Ovary (tissue), 9 donors: ENCODE results near the gene ARFRP1. TPM values are rescaled to one million over a fixed set of nuclear protein-coding genes. Genes with fewer than 3 reads are reported as not detected.
A peak's percentile ranks its signal among the peaks of the same experiment; 100 is the strongest.

Experiments used
- DNase-seq, 5 donors: peaks; one replicate each; pipeline ENCODE4 v3.0.0-alpha.2; 2019 to 2020
- H3K27ac ChIP-seq, 2 donors: fragments of 200-600 bp; one replicate each; pipeline versions ENCODE4 v1.5.1 to v1.8.0; 2019 to 2022
- H3K27me3 ChIP-seq: fragments of 200-600 bp; one replicate; pipeline ENCODE4 v1.8.0; 2022
- H3K36me3 ChIP-seq: fragments of 200-600 bp; sonication (generic); one replicate; pipeline ENCODE4 v1.5.1; 2019
- H3K4me1 ChIP-seq: one replicate; pipeline ENCODE4 v1.8.1; 2013; ENCODE audit warnings: mild to moderate bottlenecking, moderate library complexity; ENCODE audit not compliant: insufficient read depth
- H3K4me3 ChIP-seq: fragments of 200-600 bp; sonication (generic); one replicate; pipeline ENCODE4 v1.5.1; 2017
- H3K9me3 ChIP-seq, 2 donors: fragments of 200-600 bp in 1 of 2; sonication (generic) in 1 of 2; one replicate each; pipeline versions ENCODE4 v1.5.1 to v1.8.1; 2013 to 2019; ENCODE audit warnings: mild to moderate bottlenecking in 1 of 2, moderate library complexity in 1 of 2
- EP300 ChIP-seq: sonication (generic); formaldehyde crosslinking; IDR thresholded peaks from one replicate; pipeline ENCODE4 v1.6.1; 2017; ENCODE audit warnings: antibody characterized with exemption
- POLR2A ChIP-seq: fragments of 450-650 bp; IDR thresholded peaks from one replicate; pipeline ENCODE4 v1.6.1; 2017; ENCODE audit warnings: antibody characterized with exemption, mild to moderate bottlenecking, moderate library complexity
- WGBS, 3 donors: extraction: QIAGEN DNeasy Blood & Tissue Kit in 1 of 3; methylation state at CpG; one replicate each; pipeline versions ENCODE4 v1.1.5 to v1.1.7; 2013 to 2017; 5-methylcytosine and 5-hydroxymethylcytosine counted together
- intact Hi-C, 4 donors: fragments of 100-400 bp; cut with DNase I; formaldehyde crosslinking; loops; one replicate each; pipeline versions ENCODE4 v1.11.0 to v1.15.1; 2022 to 2023
- polyA plus RNA-seq, 2 donors: library from polyadenylated mRNA; stranded (reverse); fragments of 200-250 nt in 1 of 2; fragments of 350-450 nt in 1 of 2; fragmentation: Illumina TruSeq in 1 of 2; extraction: RNeasy Lipid Tissue Mini Kit (QIAGEN cat#74804) in 1 of 2; gene quantifications; one replicate each; pipeline ENCODE4 v1.2.3, GENCODE V29; 2013 to 2014
- total RNA-seq, 7 donors: library from RNA; depleted of rRNA in 2 of 7; stranded (reverse); fragments of >200 nt in 2 of 7; fragmentation: NEBNext Ultra II Directional in 3 of 7; extraction: Animal tissue kit (Norgen Biotek cat#: 25700) in 3 of 7; gene quantifications; one replicate each; pipeline versions ENCODE4 v1.1.0 to v1.2.4, GENCODE V29; 2016 to 2023
- TF ChIP-seq, protein P1 (sequence below), 3 donors: fragments of 450-650 bp in 2 of 3; fragments of 200-600 bp in 1 of 3; IDR thresholded peaks; one replicate each; pipeline versions ENCODE4 v1.5.1 to v1.8.0; 2016 to 2022; ENCODE audit warnings: antibody characterized with exemption in 3 of 3, mild to moderate bottlenecking in 1 of 3
- donor health status: DM: no; HTN: no; CAD: no; lungs with moderate emphysema.
- donor health status: DM: no; HTN: no; CAD: no.
- donor health status: Bipolar disorder and iron deficiency.
- donor health status: DM: yes; HTN: yes; CAD: no.
- donor health status: DM: no; HTN: no; CAD: no.
- donor health status: DM: yes; HTN: yes; CAD: no.

ARFRP1 gene
- total and polyA plus RNA-seq, 9 donors = 15.3 to 59.5 (median 47.2) TPM

DNA sequence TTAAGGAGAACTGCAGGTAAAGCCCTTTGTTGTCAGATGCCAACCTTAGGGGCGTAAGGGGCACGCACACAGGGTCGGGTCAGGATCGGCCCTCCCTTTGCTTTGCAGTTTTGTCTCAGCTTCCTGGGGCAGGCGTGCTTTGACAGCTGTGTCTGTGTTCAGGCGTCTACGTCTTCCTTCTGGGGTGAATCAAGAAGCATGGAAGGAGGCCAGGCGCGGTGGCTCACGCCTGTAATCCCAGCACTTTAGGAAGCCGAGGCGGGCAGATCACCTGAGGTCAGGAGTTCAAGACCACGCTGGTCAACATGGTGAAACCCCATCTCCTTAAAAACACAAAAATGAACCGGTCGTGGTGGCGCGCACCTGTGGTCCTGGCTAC is 1.4 kb upstream of the ARFRP1 start:
- TF ChIP-seq POLR2A = no peak
- Histone ChIP-seq H3K27me3 (no peaks in the 10 kb centered on the region), H3K4me1 (peaks cover 8% of the 10 kb centered on the region), H3K4me3 (no peak overlapping the region), H3K27ac (no peak overlapping the region), H3K9me3 (no peaks in the 10 kb centered on the region), H3K36me3 (peaks cover 2% of the 10 kb centered on the region)
- DNase-seq = peak in 3 of 5 donors; percentile 17 to 37 (median 30)
- intact Hi-C loops = loop anchor here in 1 of 4 donors (2.0 kb wide), 1 partner anchor 30 kb away; the partner anchor contains the start of gene SLC2A4RG
- 80 to 90% (median 84%) methylated on average over 17 of the region's 17 CpGs for WGBS, 3 donors

GRCh38 chr20:63708301-63709148 is 749 bp upstream of the ARFRP1 start:
- TF ChIP-seq, protein P1, sequence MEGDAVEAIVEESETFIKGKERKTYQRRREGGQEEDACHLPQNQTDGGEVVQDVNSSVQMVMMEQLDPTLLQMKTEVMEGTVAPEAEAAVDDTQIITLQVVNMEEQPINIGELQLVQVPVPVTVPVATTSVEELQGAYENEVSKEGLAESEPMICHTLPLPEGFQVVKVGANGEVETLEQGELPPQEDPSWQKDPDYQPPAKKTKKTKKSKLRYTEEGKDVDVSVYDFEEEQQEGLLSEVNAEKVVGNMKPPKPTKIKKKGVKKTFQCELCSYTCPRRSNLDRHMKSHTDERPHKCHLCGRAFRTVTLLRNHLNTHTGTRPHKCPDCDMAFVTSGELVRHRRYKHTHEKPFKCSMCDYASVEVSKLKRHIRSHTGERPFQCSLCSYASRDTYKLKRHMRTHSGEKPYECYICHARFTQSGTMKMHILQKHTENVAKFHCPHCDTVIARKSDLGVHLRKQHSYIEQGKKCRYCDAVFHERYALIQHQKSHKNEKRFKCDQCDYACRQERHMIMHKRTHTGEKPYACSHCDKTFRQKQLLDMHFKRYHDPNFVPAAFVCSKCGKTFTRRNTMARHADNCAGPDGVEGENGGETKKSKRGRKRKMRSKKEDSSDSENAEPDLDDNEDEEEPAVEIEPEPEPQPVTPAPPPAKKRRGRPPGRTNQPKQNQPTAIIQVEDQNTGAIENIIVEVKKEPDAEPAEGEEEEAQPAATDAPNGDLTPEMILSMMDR (IDR thresholded peaks at IDR 0.05) = no peak
- TF ChIP-seq POLR2A (no peak), EP300 (no peak)
- DNase-seq = peak in 3 of 5 donors; percentile 14 to 46 (median 22)
- H3K4me3 ChIP-seq = peak overlapping the region; percentile 83
- intact Hi-C loops = loop anchor here in 1 of 4 donors (2.0 kb wide), 1 partner anchor 30 kb away; the partner anchor contains the start of gene SLC2A4RG
- H3K27ac ChIP-seq = peak overlapping the region in 1 of 2 donors; percentile 88
- H3K9me3 ChIP-seq = no peaks in the 10 kb centered on the region
- H3K27me3 ChIP-seq = no peaks in the 10 kb centered on the region
- 17 to 20% (median 20%) methylated on average over 60 to 67 of the region's 67 CpGs for WGBS, 3 donors
- H3K4me1 ChIP-seq = peaks cover 8% of the 10 kb centered on the region
- H3K36me3 ChIP-seq = peaks cover 2% of the 10 kb centered on the region

- peaks cover 8% of the 10 kb centered on the region for H3K4me1 ChIP-seq
- H3K27me3 ChIP-seq = no peaks in the 10 kb centered on the region
- intact Hi-C loops = no loop called here
- TF ChIP-seq, protein P1 (IDR thresholded peaks at IDR 0.05) = no peak
- TF ChIP-seq POLR2A = no peak
- no peak for TF ChIP-seq EP300
- H3K36me3 ChIP-seq = peaks cover under 1% of the 10 kb centered on the region
- H3K9me3 ChIP-seq = no peaks in the 10 kb centered on the region
- WGBS, 3 donors = 1 to 4% (median 3%) methylated on average over 48 to 56 of the region's 56 CpGs
- peak in 4 of 5 donors; percentile 34 to 69 (median 54) for DNase-seq
- peak overlapping the region; percentile 50 to 88 for H3K27ac ChIP-seq
- peak overlapping the region; percentile 83 for H3K4me3 ChIP-seq
Observed at GRCh38 chr20:63706852-63707557, 771 bp downstream of the ARFRP1 start.

DNA sequence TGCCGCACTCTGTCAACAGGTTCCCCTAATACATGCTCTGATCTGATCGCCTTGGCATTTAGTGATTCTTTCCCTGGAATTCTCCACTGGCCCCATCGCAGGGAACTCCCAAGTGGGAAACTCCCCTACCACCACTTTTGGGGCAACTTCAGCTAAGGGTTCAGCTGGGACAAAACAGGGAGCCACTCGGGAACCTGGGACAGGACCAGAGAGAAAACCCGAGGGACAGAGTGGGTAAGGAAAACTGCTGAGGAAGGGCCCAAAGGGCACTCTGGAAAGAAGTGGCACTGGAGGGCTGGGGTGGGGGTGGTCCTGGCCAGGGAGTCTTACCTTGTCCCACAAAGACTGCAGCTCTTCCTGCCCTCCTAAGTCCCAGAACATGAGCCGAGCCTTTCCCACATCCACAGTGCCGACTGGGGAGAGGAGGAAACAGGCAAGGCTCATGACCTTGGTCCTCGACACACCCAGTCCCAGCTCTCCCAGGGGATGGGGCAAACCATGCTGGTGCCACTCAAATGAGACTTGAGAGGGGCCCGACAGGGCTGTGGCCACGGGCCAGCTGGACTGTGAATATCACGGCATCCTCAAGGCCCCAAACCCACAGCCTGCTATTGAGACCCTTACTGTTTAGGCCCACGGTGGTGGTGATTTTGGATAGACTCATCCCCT is 1.6 kb downstream of the ARFRP1 start:
- Histone ChIP-seq H3K36me3 (no peaks in the 10 kb centered on the region), H3K27me3 (no peaks in the 10 kb centered on the region), H3K27ac (no peak overlapping the region), H3K9me3 (no peaks in the 10 kb centered on the region), H3K4me1 (peaks cover 8% of the 10 kb centered on the region), H3K4me3 (peak overlapping the region; percentile 83)
- no peak for TF ChIP-seq POLR2A
- TF ChIP-seq, protein P1 (IDR thresholded peaks at IDR 0.05) = no peak
- TF ChIP-seq EP300 = no peak
- 65 to 86% (median 69%) methylated on average over 12 of the region's 12 CpGs for WGBS, 3 donors
- peak in 1 of 5 donors; percentile 42 for DNase-seq
- intact Hi-C loops = no loop called here
